GM12874 (cell line): ENCODE results near the gene PPP1R7.

Source experiments
- CTCF ChIP-seq: IDR thresholded peaks from 2 replicates; pipeline ENCODE4 v1.5.1; 2011; ENCODE audit warnings: low read depth, mild to moderate bottlenecking, control low read depth, low read length, moderate library complexity; ENCODE audit not compliant: insufficient read depth

The PPP1R7 gene

GRCh38 chr2:241232736-241233575 is 82.7 kb downstream of the PPP1R7 start:
- no peak for TF ChIP-seq CTCF
